H9 (cell line): ENCODE data around the gene RRBP1. TPM values are rescaled to one million over a fixed set of nuclear protein-coding genes. Genes with fewer than 3 reads are reported as not detected.

Experiments
- DNase-seq: peaks from one replicate; pipeline ENCODE4 v3.0.0-alpha.2; 2017
- H2AFZ ChIP-seq: one replicate; pipeline ENCODE4 v1.6.1; 2013; ENCODE audit warnings: mild to moderate bottlenecking, low read length, control low read depth, moderate library complexity
- H2AK5ac ChIP-seq: 2 replicates; pipeline ENCODE4 v1.6.1; 2013; ENCODE audit warnings: low read length, control low read depth, mixed read lengths; ENCODE audit not compliant: insufficient read length
- H2BK120ac ChIP-seq: one replicate; pipeline ENCODE4 v1.6.1; 2013; ENCODE audit warnings: low read depth, mild to moderate bottlenecking, low read length, control low read depth, inconsistent platforms; ENCODE audit not compliant: poor library complexity, severe bottlenecking
- H2BK12ac ChIP-seq: 2 replicates; pipeline ENCODE4 v1.6.1; 2013; ENCODE audit warnings: low read length, control low read depth, mixed read lengths, low read depth; ENCODE audit not compliant: insufficient read length
- H2BK15ac ChIP-seq: 2 replicates; pipeline ENCODE4 v1.6.1; 2013; ENCODE audit warnings: low read depth, low read length, control low read depth
- H2BK20ac ChIP-seq: one replicate; pipeline ENCODE4 v1.6.1; 2013; ENCODE audit warnings: low read depth, mild to moderate bottlenecking, low read length, control low read depth, inconsistent platforms; ENCODE audit not compliant: poor library complexity, severe bottlenecking
- H2BK5ac ChIP-seq: 2 replicates; pipeline ENCODE4 v1.6.1; 2013; ENCODE audit warnings: low read length, control low read depth, mixed read lengths; ENCODE audit not compliant: insufficient read length
- H3K14ac ChIP-seq: 2 replicates; pipeline ENCODE4 v1.6.1; 2013; ENCODE audit warnings: low read length, control low read depth; ENCODE audit not compliant: insufficient read depth
- H3K18ac ChIP-seq: 2 replicates; pipeline ENCODE4 v1.6.1; 2013; ENCODE audit warnings: low read depth, mild to moderate bottlenecking, mixed read lengths, low read length, control low read depth; ENCODE audit not compliant: insufficient read length
- H3K23ac ChIP-seq: 2 replicates; pipeline ENCODE4 v1.6.1; 2013; ENCODE audit warnings: low read length, control low read depth, mixed read lengths, low read depth; ENCODE audit not compliant: insufficient read length
- H3K23me2 ChIP-seq: 2 replicates; pipeline ENCODE4 v1.6.1; 2013; ENCODE audit warnings: low read depth, mild to moderate bottlenecking, mixed read lengths, low read length, control low read depth; ENCODE audit not compliant: insufficient read length, poor library complexity, severe bottlenecking
- H3K27ac ChIP-seq: 2 replicates; pipeline ENCODE4 v1.5.1; 2013; ENCODE audit warnings: low read length, control low read depth, mixed read lengths, low read depth; ENCODE audit not compliant: insufficient read length
- H3K27me3 ChIP-seq: 2 replicates; pipeline ENCODE4 v1.6.1; 2013; ENCODE audit warnings: low read length, control low read depth, inconsistent platforms; ENCODE audit not compliant: insufficient read depth
- H3K4ac ChIP-seq: 2 replicates; pipeline ENCODE4 v1.6.1; 2013; ENCODE audit warnings: low read depth, mild to moderate bottlenecking, control low read depth, inconsistent platforms, low read length, moderate library complexity
- H3K4me1 ChIP-seq: 2 replicates; pipeline ENCODE4 v1.6.1; 2013; ENCODE audit warnings: low read length, control low read depth, inconsistent platforms; ENCODE audit not compliant: insufficient read depth
- H3K4me2 ChIP-seq: 2 replicates; pipeline ENCODE4 v1.6.1; 2013; ENCODE audit warnings: low read length, control low read depth, mixed read lengths; ENCODE audit not compliant: insufficient read length, insufficient read depth
- H3K56ac ChIP-seq: 2 replicates; pipeline ENCODE4 v1.6.1; 2013; ENCODE audit warnings: low read depth, mild to moderate bottlenecking, mixed read lengths, low read length, control low read depth; ENCODE audit not compliant: insufficient read length
- H3K79me1 ChIP-seq: 2 replicates; pipeline ENCODE4 v1.6.1; 2013; ENCODE audit warnings: low read depth, mild to moderate bottlenecking, moderate library complexity, low read length, control low read depth, inconsistent platforms; ENCODE audit not compliant: insufficient read depth, poor library complexity, severe bottlenecking
- H3K79me2 ChIP-seq: 2 replicates; pipeline ENCODE4 v1.6.1; 2013; ENCODE audit warnings: low read length, control low read depth, inconsistent platforms; ENCODE audit not compliant: insufficient read depth
- H3K9ac ChIP-seq: 2 replicates; pipeline ENCODE4 v1.6.1; 2013; ENCODE audit warnings: low read length, control low read depth, mixed read lengths; ENCODE audit not compliant: insufficient read length; ENCODE audit errors: extremely low read depth
- H3K9me3 ChIP-seq: one replicate; pipeline ENCODE4 v1.6.1; 2013; ENCODE audit warnings: low read depth, low read length, inconsistent platforms; ENCODE audit not compliant: control insufficient read depth
- H3T11ph ChIP-seq: one replicate; pipeline ENCODE4 v1.6.1; 2013; ENCODE audit warnings: mild to moderate bottlenecking, low read length, control low read depth, inconsistent platforms
- H4K20me1 ChIP-seq: one replicate; pipeline ENCODE4 v1.6.1; 2013; ENCODE audit not compliant: control insufficient read depth, insufficient read length, insufficient read depth
- H4K5ac ChIP-seq: 2 replicates; pipeline ENCODE4 v1.6.1; 2013; ENCODE audit warnings: low read depth, mild to moderate bottlenecking, mixed read lengths, low read length, control low read depth; ENCODE audit not compliant: insufficient read length
- H4K8ac ChIP-seq: replicated peaks from 2 replicates; pipeline ENCODE4 v1.6.1; 2013; ENCODE audit warnings: low read length, control low read depth, mixed read lengths, low read depth; ENCODE audit not compliant: insufficient read length
- H4K91ac ChIP-seq: 2 replicates; pipeline ENCODE4 v1.6.1; 2013; ENCODE audit warnings: low read depth, mild to moderate bottlenecking, moderate library complexity, mixed read lengths, low read length, control low read depth; ENCODE audit not compliant: insufficient read length
- H3K27ac Mint-ChIP-seq, 3 experiments: 2 replicates in 2 of 3; 3 replicates in 1 of 3; pipeline ENCODE4 v1.8.0; 2020 to 2021; ENCODE audit warnings: mixed read lengths in 3 of 3, mild to moderate bottlenecking in 1 of 3, moderate library complexity in 1 of 3
- H3K27me3 Mint-ChIP-seq: 2 replicates; pipeline ENCODE4 v1.8.0; 2021; ENCODE audit warnings: low read depth, mild to moderate bottlenecking, moderate library complexity, mixed read lengths
- H3K36me3 Mint-ChIP-seq, 3 experiments: 2 replicates in 2 of 3; 3 replicates in 1 of 3; pipeline ENCODE4 v1.8.0; 2020 to 2021; ENCODE audit warnings: low read depth in 3 of 3, mixed read lengths in 3 of 3; ENCODE audit not compliant: insufficient read depth in 1 of 3
- H3K4me1 Mint-ChIP-seq, 2 experiments: 2 replicates each; pipeline ENCODE4 v1.8.0; 2020; ENCODE audit warnings: mixed read lengths in 2 of 2
- H3K4me3 Mint-ChIP-seq, 2 experiments: 2 replicates in 1 of 2; 3 replicates in 1 of 2; pipeline ENCODE4 v1.8.0; 2020 to 2021; ENCODE audit warnings: mild to moderate bottlenecking in 2 of 2, mixed read lengths in 2 of 2, moderate library complexity in 1 of 2
- H3K9me3 Mint-ChIP-seq, 2 experiments: 2 replicates in 1 of 2; 3 replicates in 1 of 2; pipeline ENCODE4 v1.8.0; 2020; ENCODE audit warnings: mild to moderate bottlenecking in 2 of 2, mixed read lengths in 2 of 2, moderate library complexity in 1 of 2
- WGBS: extraction: QIAGEN DNeasy Blood & Tissue Kit; methylation state at CpG from one replicate; pipeline ENCODE4 v1.1.7; 2013; ENCODE audit warnings: missing lambda C conversion rate, low lambda C conversion rate, mixed read lengths; ENCODE audit not compliant: insufficient read length; ENCODE audit errors: extremely low coverage; 5-methylcytosine and 5-hydroxymethylcytosine counted together
- total RNA-seq: library from RNA; stranded (reverse); gene quantifications from 2 replicates; pipeline ENCODE4 v1.2.1, GENCODE V29; 2021
- TF ChIP-seq, protein P1 (sequence below): fragments of 200-600 bp; sonication (generic); conservative IDR thresholded peaks from 3 replicates; pipeline ENCODE4 v1.8.0; 2021; ENCODE audit warnings: antibody characterized with exemption, mild to moderate bottlenecking

The RRBP1 gene
- total RNA-seq, 1 experiment from 2014 or later = 97.8 TPM

DNA sequence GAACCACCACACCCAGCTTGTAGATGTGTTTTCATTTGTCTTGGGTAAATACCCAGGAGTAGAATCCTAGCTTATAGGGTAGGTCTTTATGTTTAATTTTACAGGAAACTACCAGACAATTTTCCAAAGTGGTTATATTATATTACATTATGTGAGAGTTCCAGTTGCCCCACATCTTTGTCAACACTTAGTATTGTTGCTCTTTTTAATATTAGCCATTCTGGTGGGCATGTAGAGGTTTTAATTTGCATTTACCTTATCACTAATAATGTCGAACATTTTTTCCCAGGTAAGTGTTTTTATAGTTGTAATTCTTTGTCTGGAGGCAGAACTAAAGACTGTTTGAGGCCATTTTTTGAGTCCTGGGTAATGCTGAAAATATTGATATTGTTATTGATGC lies 14.2 kb upstream of the RRBP1 start:
- Histone ChIP-seq H3K23ac (no peak overlapping the region), H3K27me3 (no peaks in the 10 kb centered on the region), H2AFZ (no peak overlapping the region), H4K8ac (no peak overlapping the region), H3K9me3 (no peaks in the 10 kb centered on the region), H3K4ac (no peak overlapping the region), H3K27ac (no peak overlapping the region), H3K56ac (no peak overlapping the region), H2BK20ac (no peak overlapping the region), H2BK120ac (no peak overlapping the region), H4K5ac (no peak overlapping the region), H3K79me1 (no peaks in the 10 kb centered on the region), H3K79me2 (no peaks in the 10 kb centered on the region), H3T11ph (no peak overlapping the region), H4K20me1 (no peaks in the 10 kb centered on the region), H2BK15ac (no peak overlapping the region), H3K18ac (no peak overlapping the region), H3K14ac (no peak overlapping the region), H2BK5ac (no peak overlapping the region), H3K4me1 (peaks cover 8% of the 10 kb centered on the region; the same call in 1 of the 2 replicates), H2AK5ac (no peak overlapping the region), H3K4me2 (no peak overlapping the region), H4K91ac (no peak overlapping the region), H3K9ac (no peak overlapping the region), H3K23me2 (no peaks in the 10 kb centered on the region), H2BK12ac (no peak overlapping the region)
- H3K36me3 Mint-ChIP-seq = peaks cover 0 to 2% (median 0%) of the 10 kb centered on the region in 3 experiments; a peak in 2 of 7 replicates
- H3K27me3 Mint-ChIP-seq = peaks cover 15% of the 10 kb centered on the region
- TF ChIP-seq, protein P1, sequence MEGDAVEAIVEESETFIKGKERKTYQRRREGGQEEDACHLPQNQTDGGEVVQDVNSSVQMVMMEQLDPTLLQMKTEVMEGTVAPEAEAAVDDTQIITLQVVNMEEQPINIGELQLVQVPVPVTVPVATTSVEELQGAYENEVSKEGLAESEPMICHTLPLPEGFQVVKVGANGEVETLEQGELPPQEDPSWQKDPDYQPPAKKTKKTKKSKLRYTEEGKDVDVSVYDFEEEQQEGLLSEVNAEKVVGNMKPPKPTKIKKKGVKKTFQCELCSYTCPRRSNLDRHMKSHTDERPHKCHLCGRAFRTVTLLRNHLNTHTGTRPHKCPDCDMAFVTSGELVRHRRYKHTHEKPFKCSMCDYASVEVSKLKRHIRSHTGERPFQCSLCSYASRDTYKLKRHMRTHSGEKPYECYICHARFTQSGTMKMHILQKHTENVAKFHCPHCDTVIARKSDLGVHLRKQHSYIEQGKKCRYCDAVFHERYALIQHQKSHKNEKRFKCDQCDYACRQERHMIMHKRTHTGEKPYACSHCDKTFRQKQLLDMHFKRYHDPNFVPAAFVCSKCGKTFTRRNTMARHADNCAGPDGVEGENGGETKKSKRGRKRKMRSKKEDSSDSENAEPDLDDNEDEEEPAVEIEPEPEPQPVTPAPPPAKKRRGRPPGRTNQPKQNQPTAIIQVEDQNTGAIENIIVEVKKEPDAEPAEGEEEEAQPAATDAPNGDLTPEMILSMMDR = no peak
- no CpG with 5 or more reads among the region's 1 CpG for WGBS
- no peak for DNase-seq
- H3K4me1 Mint-ChIP-seq = peaks cover 10% of the 10 kb centered on the region in 2 experiments
- no peak overlapping the region for H3K27ac Mint-ChIP-seq
- H3K4me3 Mint-ChIP-seq = no peak overlapping the region
- H3K9me3 Mint-ChIP-seq = peaks cover 0 to 5% of the 10 kb centered on the region in 2 experiments; a peak in 2 of 5 replicates
